AG04450 (cell line): ENCODE results near the gene PDS5A. TPM values are rescaled to one million over a fixed set of nuclear protein-coding genes. Genes with fewer than 3 reads are reported as not detected.
A peak's percentile ranks its signal among the peaks of the same experiment; 100 is the strongest.

Experiments
- CTCF ChIA-PET: fragments of 300-600, 350-600 bp; formaldehyde crosslinking; extraction: SDS; loops from one replicate; lab custom pipeline; 2022; ENCODE audit warnings: antibody characterized with exemption, inconsistent platforms; lab: Charles Lee
- POLR2A ChIA-PET: fragments of 350-600 bp; formaldehyde crosslinking; extraction: SDS; loops from one replicate; lab custom pipeline; 2021; ENCODE audit warnings: antibody characterized with exemption, inconsistent platforms; lab: Yijun Ruan, JAX
- DNase-seq: peaks from one replicate; pipeline ENCODE4 v3.0.0-alpha.2; 2011; ENCODE audit warnings: low read depth, low spot score
- H3K27ac ChIP-seq: one replicate; pipeline ENCODE4 v1.5.1; 2012; ENCODE audit warnings: low read depth, low read length, control low read depth
- H3K27me3 ChIP-seq: one replicate; pipeline ENCODE4 v1.6.0; 2012; ENCODE audit warnings: low read length; ENCODE audit not compliant: control insufficient read depth, insufficient read depth
- H3K4me3 ChIP-seq: 2 replicates; pipeline ENCODE4 v1.5.1; 2011; ENCODE audit warnings: mild to moderate bottlenecking, low read depth, low read length, control low read depth
- H3K9me3 ChIP-seq: 2 replicates; pipeline ENCODE4 v1.5.1; 2012; ENCODE audit warnings: low read length; ENCODE audit not compliant: control insufficient read depth, insufficient read depth
- CTCF ChIP-seq: IDR thresholded peaks from 2 replicates; pipeline ENCODE4 v1.5.1; 2011; ENCODE audit warnings: low read depth, low read length, control low read depth, inconsistent platforms
- polyA plus RNA-seq: library from polyadenylated mRNA; depleted of rRNA; stranded (reverse); fragments of >200 nt; gene quantifications from 2 replicates; pipeline ENCODE4 v1.2.3, GENCODE V29; 2011

Gene PDS5A
- polyA plus RNA-seq, 1 experiment, result 49.5 TPM

GRCh38 chr4:39942507-39942906 is 35.2 kb downstream of the PDS5A start:
- DNase-seq, result no peak
- no peaks in the 10 kb centered on the region for H3K9me3 ChIP-seq
- H3K27me3 ChIP-seq, result no peaks in the 10 kb centered on the region
- H3K4me3 ChIP-seq, result no peak overlapping the region
- TF ChIP-seq CTCF, result no peak
- CTCF ChIA-PET, result no interaction called here
- H3K27ac ChIP-seq, result no peak overlapping the region
- POLR2A ChIA-PET, result no interaction called here

DNA sequence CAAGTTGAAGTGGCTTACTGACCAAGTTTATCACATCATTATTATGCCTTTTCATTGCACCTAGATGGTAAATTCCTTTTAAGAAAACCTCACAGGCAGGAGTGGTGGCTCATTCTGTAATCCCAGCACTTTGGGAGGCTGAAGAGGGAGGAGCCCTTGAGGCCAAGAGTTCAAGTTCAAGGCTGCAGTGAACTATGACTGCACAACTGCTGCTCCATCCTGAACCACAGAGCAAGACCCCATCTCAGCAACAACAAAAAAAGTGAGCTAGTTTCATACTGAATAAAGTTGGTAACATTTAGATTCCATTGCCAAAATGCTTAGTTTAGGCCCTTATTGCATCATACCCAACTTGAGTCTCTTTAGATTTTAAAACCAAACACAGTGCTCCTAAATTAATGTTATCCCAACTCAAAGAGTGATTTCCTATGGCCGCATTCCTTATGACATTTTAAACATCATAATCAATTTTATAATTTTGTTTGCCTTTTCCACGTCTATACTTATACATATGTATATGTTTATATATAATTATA is 36.0 kb downstream of the PDS5A start:
- Histone ChIP-seq H3K9me3 (no peaks in the 10 kb centered on the region), H3K27ac (no peak overlapping the region), H3K27me3 (no peaks in the 10 kb centered on the region), H3K4me3 (no peak overlapping the region)
- DNase-seq, result no peak
- CTCF ChIA-PET, result interaction anchor here (0.6 to 1.1 kb wide), 2 partner anchors 51 to 92 kb away, joined by 3 read pairs; no protein-coding TSS in a partner anchor
- no peak for TF ChIP-seq CTCF
- POLR2A ChIA-PET, result no interaction called here

GRCh38 chr4:39937683-39938268 is 39.9 kb downstream of the PDS5A start:
- ChIA-PET CTCF (no interaction called here), POLR2A (interaction anchor here (0.9 to 1.4 kb wide), 2 partner anchors 410 to 488 kb away, joined by 3 to 4 read pairs; partner anchors contain the start of gene UGDH)
- H3K27me3 ChIP-seq, result no peaks in the 10 kb centered on the region
- TF ChIP-seq CTCF, result no peak
- peak; percentile 8 for DNase-seq
- H3K27ac ChIP-seq, result peak overlapping the region; percentile 24
- H3K4me3 ChIP-seq, result no peak overlapping the region
- H3K9me3 ChIP-seq, result no peaks in the 10 kb centered on the region

DNA sequence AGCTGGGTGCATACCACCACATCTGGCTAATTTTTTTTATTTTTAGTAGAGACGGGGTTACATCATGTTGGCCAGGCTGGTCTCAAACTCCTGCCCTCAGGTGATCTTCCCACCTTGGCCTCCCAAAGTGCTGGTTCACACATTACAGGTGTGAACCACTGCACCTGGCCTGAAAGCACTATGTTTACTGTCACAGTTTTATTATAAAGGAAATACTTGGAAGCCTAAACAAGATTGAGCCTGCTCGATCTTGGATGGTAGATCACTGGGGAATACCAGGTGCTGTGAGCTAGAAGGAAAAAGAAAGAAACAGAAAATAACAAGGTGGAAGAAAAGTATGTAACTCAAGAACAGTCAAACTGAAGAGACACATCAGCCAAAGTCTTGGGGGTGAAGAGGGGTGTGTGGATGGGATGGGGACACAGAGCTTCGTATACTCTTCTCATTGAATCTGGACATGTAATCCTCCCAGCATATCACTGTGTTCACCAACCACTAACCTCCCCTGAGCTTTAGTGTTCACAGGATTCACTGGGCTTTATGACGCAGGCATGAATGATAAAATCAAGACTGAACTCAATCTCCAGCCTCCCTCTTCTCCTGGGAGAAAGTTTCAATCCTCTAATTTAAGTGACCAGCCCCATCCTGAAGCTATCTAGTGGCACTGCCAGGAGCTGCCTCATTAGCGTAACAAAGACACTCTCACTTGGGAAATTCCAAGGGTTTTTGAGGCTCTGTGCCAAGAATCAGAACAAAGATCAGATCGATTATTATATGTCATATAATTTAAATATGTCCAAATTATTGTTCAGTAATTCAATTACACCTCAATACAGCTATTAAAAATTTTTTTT is 40.9 kb downstream of the PDS5A start:
- ChIA-PET POLR2A (interaction anchor here (1.4 kb wide), 1 partner anchor 409 kb away, joined by 3 read pairs; the partner anchor contains the start of gene UGDH), CTCF (no interaction called here)
- no peak for TF ChIP-seq CTCF
- DNase-seq, result no peak
- Histone ChIP-seq H3K9me3 (no peaks in the 10 kb centered on the region), H3K27ac (no peak overlapping the region), H3K27me3 (no peaks in the 10 kb centered on the region), H3K4me3 (no peak overlapping the region)
